Adipocyte (in vitro differentiated cells): ENCODE data around the gene SLC28A1.

Experiments used
- DNase-seq: peaks from one replicate; pipeline ENCODE4 v3.0.0-alpha.2; 2015; ENCODE audit warnings: low read depth
- H3K27me3 ChIP-seq: replicated peaks from 2 replicates; pipeline ENCODE4 v1.7.0; 2013; ENCODE audit warnings: mild to moderate bottlenecking, low read length, moderate library complexity; ENCODE audit not compliant: control insufficient read depth, insufficient read depth
- H3K36me3 ChIP-seq: 2 replicates; pipeline ENCODE4 v1.7.0; 2013; ENCODE audit warnings: low read length, mild to moderate bottlenecking, moderate library complexity; ENCODE audit not compliant: control insufficient read depth, insufficient read depth, severe bottlenecking
- H3K4me1 ChIP-seq: 2 replicates; pipeline ENCODE4 v1.7.0; 2013; ENCODE audit warnings: mild to moderate bottlenecking, low read length, moderate library complexity; ENCODE audit not compliant: control insufficient read depth, insufficient read depth
- H3K4me3 ChIP-seq: 2 replicates; pipeline ENCODE4 v1.7.0; 2013; ENCODE audit warnings: mild to moderate bottlenecking, low read length, moderate library complexity
- H3K9ac ChIP-seq: 2 replicates; pipeline ENCODE4 v1.7.0; 2013; ENCODE audit warnings: mild to moderate bottlenecking, low read length, moderate library complexity
- H3K9me3 ChIP-seq: 2 replicates; pipeline ENCODE4 v1.7.0; 2013; ENCODE audit warnings: mild to moderate bottlenecking, low read length, moderate library complexity; ENCODE audit not compliant: control insufficient read depth

SLC28A1 gene

DNA sequence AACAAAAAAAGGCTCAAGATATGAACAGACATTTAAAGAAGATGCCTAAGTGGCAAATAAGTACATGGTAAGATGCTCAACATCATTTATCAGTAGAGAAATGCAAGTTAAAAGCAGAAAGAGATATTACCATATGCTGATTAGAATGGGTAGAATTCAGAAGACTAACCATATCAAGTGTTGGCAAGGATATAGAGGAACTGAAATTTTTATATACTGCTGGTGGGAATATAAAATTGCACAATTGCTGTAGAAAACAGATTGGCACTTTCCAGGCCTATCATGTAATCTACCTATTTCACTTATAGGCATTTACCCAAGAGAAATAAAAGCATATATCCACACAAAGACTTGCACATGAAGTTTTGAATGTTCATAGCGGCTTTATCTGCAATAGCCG lies 17.1 kb downstream of the SLC28A1 start:
- DNase-seq: no peak
- H3K9ac ChIP-seq: no peak overlapping the region
- H3K9me3 ChIP-seq: peaks cover 9% of the 10 kb centered on the region
- H3K4me3 ChIP-seq: no peak overlapping the region
- peaks cover 13% of the 10 kb centered on the region for H3K4me1 ChIP-seq
- no peaks in the 10 kb centered on the region for H3K36me3 ChIP-seq
- no peaks in the 10 kb centered on the region for H3K27me3 ChIP-seq

DNA sequence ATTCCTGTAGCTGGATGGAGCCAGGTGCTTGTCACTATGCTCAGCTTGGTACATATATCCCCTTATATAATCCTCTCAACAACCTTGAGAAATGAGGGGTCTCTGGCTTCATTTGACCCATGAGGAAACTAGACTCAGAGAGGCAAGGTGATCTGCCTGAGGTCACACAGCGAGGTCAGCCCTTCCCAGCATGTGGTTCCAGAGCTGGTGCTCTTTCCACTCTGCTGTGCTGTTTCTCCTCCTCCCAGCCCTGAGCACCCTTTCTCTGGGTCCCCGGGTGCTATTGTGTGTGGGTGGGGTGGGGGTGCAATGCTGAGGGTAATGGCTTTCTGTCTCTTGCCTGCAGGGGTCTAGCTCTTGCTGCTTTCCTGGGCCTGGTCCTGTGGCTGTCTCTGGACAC lies 19.3 kb downstream of the SLC28A1 start:
- no peak for DNase-seq
- Histone ChIP-seq H3K27me3 (no peaks in the 10 kb centered on the region), H3K4me3 (no peak overlapping the region), H3K9me3 (peaks cover 9% of the 10 kb centered on the region), H3K9ac (peak overlapping the region; percentile 53), H3K4me1 (peaks cover 13% of the 10 kb centered on the region), H3K36me3 (no peaks in the 10 kb centered on the region)

DNA sequence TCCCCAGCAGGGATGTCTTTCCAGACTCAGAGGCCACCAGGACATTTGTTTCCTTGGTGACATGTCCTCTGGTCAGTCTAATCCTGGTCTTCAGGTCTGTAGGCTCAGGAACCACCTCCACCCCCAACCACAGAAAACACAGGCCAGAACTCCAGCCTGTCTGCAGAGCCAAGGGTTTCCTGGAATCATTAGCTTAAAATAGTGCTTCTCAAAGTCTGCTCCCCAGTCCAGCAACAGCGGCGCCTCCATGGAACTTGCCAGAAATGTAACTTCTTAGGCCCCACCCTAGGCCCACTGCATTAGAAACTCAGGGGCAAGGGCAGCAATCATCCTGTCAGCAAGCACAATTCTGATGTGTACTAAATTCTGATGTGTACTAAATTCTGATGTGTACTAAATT lies 20.0 kb downstream of the SLC28A1 start:
- no peak for DNase-seq
- H3K9me3 ChIP-seq: peaks cover 8% of the 10 kb centered on the region

DNA sequence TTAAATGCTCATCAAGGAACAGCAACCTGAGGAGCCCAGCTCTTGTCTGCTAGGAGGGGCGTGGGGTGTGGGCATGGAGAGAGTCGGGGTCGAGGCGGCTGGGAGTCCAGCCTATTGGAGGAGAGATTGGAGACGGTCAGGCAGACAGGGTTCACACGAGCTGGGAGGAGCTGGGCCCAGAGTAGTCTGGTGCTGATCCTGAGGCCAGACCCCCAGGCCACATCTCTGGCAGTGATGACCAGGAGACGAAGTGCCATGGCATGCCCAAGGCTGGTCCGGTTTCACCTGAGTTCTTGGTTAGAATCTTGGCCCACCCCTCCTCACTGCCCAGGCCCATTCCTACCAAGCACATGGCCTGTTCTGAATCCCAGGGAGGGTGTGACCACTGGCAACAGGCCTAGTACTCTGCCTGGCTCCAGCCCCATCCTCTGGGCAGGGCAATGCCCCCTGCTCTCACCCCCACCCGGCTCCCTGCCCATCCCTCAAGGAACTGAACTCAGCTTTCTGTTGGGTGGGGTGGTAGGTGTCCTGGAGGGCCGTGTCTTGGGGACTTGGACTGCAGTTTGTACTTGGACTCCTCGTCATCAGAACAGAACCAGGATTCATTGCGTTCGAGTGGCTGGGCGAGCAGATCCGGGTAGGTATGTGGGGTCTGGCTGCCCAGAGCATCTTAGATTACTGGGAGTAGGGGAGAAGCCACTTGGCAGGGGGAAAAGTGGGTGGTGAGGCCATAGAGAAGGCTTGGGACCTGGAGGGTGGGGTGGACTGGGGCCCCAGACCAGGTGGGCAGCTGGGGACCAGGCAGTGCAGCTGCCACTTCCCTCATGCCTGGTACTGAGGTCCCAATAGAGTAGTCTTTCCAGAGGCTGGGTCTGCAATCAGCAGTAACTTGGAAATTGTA lies 20.8 kb downstream of the SLC28A1 start:
- H3K27me3 ChIP-seq: no peaks in the 10 kb centered on the region
- no peaks in the 10 kb centered on the region for H3K36me3 ChIP-seq
- H3K4me3 ChIP-seq: no peak overlapping the region
- H3K9me3 ChIP-seq: peaks cover 5% of the 10 kb centered on the region
- peaks cover 13% of the 10 kb centered on the region for H3K4me1 ChIP-seq
- peak overlapping the region; percentile 53 for H3K9ac ChIP-seq
- no peak for DNase-seq

More for the DNA sequence above, 20.0 kb downstream of the SLC28A1 start:
- Histone ChIP-seq H3K4me3 (no peak overlapping the region), H3K27me3 (no peaks in the 10 kb centered on the region), H3K36me3 (no peaks in the 10 kb centered on the region), H3K4me1 (peaks cover 13% of the 10 kb centered on the region), H3K9ac (peak overlapping the region; percentile 53)

DNA sequence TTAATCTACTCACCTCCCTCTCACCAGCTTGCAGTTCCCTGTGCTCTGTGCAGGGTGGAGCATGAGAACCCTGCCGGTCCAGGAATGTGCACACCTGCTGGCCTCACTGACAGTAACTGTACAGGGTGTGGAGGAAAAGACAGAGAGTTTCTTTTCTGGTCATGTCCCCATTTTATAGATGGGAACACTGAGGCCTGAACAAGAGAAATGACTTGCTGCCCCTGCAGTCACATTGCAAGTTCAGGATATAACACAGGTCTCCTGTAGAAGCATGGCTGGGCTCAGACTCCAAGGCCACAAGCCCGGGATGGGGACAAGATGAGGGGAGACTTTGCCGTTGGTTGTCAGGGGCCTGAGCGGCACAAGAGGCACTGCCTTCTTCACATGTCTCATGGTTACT lies 23.3 kb downstream of the SLC28A1 start:
- Histone ChIP-seq H3K27me3 (no peaks in the 10 kb centered on the region), H3K9me3 (no peaks in the 10 kb centered on the region), H3K36me3 (no peaks in the 10 kb centered on the region), H3K4me3 (no peak overlapping the region), H3K9ac (no peak overlapping the region), H3K4me1 (peaks cover 30% of the 10 kb centered on the region)
- DNase-seq: no peak

DNA sequence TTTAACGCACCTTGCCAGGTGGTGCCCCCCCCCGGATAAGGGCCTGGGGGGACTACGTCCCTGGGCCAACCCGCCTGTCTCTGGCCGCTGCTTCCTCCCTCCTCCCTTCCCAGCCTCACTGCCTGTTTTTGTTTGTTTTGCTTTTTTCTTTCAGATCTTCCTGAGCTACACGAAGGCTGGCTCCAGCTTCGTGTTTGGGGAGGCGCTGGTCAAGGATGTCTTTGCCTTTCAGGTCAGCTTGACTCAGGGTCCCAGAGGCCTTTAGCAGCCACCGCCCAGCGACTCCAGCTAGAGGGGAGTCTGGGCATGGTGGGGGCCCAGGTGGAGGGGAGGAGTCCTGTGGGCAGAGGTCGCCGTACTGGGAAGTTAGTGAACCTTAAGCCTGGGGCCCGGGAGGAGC lies 24.1 kb downstream of the SLC28A1 start:
- no peaks in the 10 kb centered on the region for H3K27me3 ChIP-seq
- H3K36me3 ChIP-seq: no peaks in the 10 kb centered on the region
- peaks cover 39% of the 10 kb centered on the region for H3K4me1 ChIP-seq
- H3K9me3 ChIP-seq: no peaks in the 10 kb centered on the region
- no peak overlapping the region for H3K4me3 ChIP-seq
- no peak overlapping the region for H3K9ac ChIP-seq
- no peak for DNase-seq

DNA sequence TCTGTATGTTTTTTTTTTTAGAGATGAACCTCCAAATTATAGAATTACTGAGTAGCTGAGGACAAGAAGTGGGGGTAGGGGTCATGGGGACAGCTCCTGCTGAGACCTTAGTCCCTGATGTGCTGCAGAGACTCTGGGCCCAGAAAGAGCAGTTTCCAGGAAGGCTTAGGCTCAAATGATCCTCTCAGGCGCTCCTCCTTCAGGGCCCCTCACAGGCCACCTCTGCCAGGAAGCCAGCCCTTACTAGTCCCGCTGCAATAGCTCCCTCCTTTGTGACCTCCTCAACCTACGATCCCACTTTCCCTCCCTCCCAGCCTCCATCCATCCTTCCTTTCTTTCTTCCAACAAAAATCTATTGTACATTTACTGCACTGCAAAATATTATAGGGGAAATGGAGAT lies 24.6 kb downstream of the SLC28A1 start:
- no peak for DNase-seq
- H3K4me3 ChIP-seq: no peak overlapping the region
- no peaks in the 10 kb centered on the region for H3K27me3 ChIP-seq
- H3K4me1 ChIP-seq: peaks cover 38% of the 10 kb centered on the region
- no peaks in the 10 kb centered on the region for H3K9me3 ChIP-seq
- H3K36me3 ChIP-seq: no peaks in the 10 kb centered on the region
- no peak overlapping the region for H3K9ac ChIP-seq

DNA sequence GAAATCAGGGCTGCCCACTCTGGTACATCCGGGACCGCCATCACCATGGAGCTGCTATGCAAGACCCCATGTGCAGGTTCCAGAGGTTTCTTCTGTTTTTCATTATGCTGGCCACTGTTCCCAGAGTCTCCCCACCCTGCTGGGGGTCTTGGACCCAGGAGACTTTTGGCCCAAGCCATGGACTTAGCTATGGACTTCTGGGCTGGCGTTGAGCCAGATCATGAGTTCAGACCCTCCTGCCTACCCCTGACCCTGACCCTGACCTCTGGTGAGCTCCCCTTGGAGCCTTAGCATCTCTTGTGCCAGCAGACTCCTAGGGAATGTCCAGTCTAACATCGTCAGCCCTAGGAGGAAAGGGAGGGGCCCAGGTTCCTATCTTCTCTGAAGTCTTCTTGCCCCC lies 25.3 kb downstream of the SLC28A1 start:
- Histone ChIP-seq H3K36me3 (no peaks in the 10 kb centered on the region), H3K4me1 (peaks cover 38% of the 10 kb centered on the region), H3K4me3 (no peak overlapping the region), H3K9me3 (no peaks in the 10 kb centered on the region), H3K27me3 (no peaks in the 10 kb centered on the region), H3K9ac (no peak overlapping the region)
- no peak for DNase-seq

DNA sequence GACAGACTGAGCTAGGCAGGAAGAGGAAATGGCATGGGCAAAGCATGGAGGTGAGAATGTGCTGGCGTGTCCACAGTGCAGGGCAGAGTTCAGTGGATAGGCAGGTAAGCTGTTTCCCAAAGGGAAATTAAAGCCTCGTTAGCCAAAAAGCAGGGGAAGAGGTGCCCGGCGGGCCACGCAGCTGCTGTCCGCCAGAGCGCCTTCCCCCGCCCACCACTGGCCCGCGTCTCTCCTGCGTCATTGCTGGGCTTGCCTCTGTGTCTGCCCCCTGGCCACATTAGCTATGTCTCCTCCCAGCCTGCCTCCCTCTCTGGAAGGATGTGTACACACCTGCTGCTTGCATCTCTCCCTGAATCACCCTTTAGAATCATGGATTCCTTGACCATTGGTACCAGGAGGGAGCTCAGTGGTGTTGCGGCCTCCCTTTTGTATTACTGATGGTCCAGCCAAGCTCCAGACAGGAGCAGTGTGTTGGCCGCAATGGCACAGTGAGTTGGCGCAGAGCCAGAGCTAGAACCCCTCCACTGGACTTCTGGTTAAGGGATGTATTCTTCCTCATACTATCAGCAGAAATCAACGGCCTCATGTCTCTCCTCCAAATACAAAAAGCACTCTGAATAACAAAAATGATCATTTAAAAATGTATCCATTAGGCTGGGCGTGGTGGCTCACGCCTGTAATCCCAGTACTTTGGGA lies 26.6 kb downstream of the SLC28A1 start:
- Histone ChIP-seq H3K4me3 (no peak overlapping the region), H3K9me3 (no peaks in the 10 kb centered on the region), H3K36me3 (no peaks in the 10 kb centered on the region), H3K27me3 (no peaks in the 10 kb centered on the region), H3K9ac (peak overlapping the region; percentile 71), H3K4me1 (peaks cover 45% of the 10 kb centered on the region)
- no peak for DNase-seq

DNA sequence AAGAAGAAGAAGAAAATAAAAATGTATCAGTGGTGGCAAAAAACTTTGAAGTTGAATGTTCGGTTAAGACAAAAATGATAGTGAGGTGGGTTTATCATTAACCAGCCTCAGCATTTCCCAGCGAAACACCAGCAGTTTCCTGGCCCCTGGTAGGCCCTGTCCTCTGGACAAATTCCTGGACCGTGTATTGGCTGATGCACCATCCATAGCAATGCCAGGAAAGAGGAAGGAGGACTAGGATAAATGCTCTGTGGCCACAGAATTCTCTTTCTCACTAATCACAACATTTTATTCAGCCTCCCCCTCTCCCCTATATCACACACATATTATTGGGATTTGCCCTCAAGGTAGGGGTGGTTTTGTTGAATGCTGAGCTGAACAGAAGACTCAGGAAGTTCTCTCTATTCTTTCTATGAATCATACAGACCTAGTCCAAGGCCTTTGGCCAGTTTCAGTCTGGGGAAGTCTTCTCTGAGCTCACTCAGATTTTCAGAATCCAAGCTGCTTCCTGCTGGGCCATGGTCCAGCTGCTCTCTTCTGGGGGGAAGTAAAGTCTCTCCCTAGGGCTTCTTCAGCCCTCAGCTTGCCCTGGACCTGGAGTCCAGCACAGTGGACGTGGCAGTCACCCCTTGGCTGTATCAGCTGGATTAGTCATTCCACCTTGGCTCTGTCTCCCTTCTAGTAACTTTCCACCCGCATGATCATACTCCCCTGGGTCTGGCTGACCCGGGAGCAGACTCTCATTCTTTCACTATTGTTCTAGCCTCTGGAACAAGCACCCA lies 27.6 kb downstream of the SLC28A1 start:
- no peaks in the 10 kb centered on the region for H3K36me3 ChIP-seq
- no peaks in the 10 kb centered on the region for H3K27me3 ChIP-seq
- peak; percentile 95 for DNase-seq
- H3K9ac ChIP-seq: peak overlapping the region; percentile 71
- H3K9me3 ChIP-seq: no peaks in the 10 kb centered on the region
- H3K4me1 ChIP-seq: peaks cover 45% of the 10 kb centered on the region
- H3K4me3 ChIP-seq: peak overlapping the region; percentile 48

DNA sequence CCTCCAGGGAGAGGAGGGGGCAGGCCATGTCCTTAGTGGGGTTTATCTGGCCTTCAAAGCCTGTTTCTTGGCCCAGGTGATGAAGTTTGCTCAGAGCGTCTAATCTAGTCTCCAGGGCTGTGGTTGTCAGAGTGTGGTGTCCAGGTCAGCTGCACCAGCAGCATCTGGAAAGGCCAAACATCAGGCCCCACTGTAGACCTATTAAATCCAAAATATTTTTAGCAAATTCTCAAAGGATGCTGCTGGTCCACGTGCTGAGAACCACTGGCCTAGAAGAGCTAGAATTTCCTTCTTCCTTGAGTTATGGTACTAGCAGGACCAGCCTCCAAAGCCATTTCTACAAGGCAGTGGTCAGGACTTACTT lies 28.9 kb downstream of the SLC28A1 start:
- Histone ChIP-seq H3K9ac (no peak overlapping the region), H3K4me3 (no peak overlapping the region), H3K4me1 (peaks cover 47% of the 10 kb centered on the region), H3K36me3 (no peaks in the 10 kb centered on the region), H3K27me3 (no peaks in the 10 kb centered on the region), H3K9me3 (no peaks in the 10 kb centered on the region)
- no peak for DNase-seq
